Fibroblast of lung (primary cell): ENCODE measurements around the gene CCDC196.

Source experiments
- EZH2 ChIP-seq: IDR thresholded peaks from 2 replicates; pipeline ENCODE4 v1.5.1; 2012; ENCODE audit warnings: low read length, control low read depth, mild to moderate bottlenecking; ENCODE audit errors: missing control alignments
- TF ChIP-seq, protein P1 (sequence below), 2 donors: IDR thresholded peaks in 1 of 2; conservative IDR thresholded peaks in 1 of 2; 1 replicate in 1 of 2; 2 replicates in 1 of 2; pipeline ENCODE4 v1.5.1; 2011 to 2012; ENCODE audit warnings: low read length in 2 of 2, control low read depth in 1 of 2, inconsistent platforms in 1 of 2, low read depth in 1 of 2, mild to moderate bottlenecking in 1 of 2

DNA sequence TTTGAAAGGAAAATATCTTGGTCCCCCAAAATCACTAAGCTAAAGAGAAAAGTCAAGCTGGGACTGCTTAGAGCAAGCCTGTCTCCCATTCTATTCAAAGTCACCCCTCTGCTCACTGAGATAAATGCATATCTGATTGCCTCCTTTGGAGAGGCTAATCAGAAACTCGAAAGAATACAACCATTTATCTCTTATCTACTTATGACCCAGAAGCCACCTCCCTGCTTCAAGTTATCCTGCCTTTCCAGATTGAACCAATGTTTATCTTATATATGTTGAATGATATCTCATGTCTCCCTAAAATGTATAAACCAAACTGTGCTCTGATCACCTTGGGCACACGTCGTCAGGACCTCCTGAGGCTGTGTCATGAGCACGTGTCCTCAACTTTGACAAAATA, 14.6 kb upstream of the CCDC196 start:
- TF ChIP-seq EZH2: no peak
- TF ChIP-seq, protein P1, sequence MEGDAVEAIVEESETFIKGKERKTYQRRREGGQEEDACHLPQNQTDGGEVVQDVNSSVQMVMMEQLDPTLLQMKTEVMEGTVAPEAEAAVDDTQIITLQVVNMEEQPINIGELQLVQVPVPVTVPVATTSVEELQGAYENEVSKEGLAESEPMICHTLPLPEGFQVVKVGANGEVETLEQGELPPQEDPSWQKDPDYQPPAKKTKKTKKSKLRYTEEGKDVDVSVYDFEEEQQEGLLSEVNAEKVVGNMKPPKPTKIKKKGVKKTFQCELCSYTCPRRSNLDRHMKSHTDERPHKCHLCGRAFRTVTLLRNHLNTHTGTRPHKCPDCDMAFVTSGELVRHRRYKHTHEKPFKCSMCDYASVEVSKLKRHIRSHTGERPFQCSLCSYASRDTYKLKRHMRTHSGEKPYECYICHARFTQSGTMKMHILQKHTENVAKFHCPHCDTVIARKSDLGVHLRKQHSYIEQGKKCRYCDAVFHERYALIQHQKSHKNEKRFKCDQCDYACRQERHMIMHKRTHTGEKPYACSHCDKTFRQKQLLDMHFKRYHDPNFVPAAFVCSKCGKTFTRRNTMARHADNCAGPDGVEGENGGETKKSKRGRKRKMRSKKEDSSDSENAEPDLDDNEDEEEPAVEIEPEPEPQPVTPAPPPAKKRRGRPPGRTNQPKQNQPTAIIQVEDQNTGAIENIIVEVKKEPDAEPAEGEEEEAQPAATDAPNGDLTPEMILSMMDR (conservative IDR thresholded peaks at IDR 0.05 in 1 of 2, IDR thresholded peaks at IDR 0.05 in 1 of 2; ENCODE audit: low read depth in 1 of 2, low read length in 2 of 2): no peak
